Suprapubic skin (tissue), 3 donors: ENCODE measurements around the gene CFAP410.
"Not testable (repeated sequence)": the region's sequence is repeated elsewhere in the genome, so short reads cannot be mapped to it uniquely, and the experiment has no call there.

ENCODE experiments used
- POLR2AphosphoS5 ChIP-seq, 3 donors: sonication (generic); formaldehyde crosslinking; IDR thresholded peaks; one replicate each; pipeline ENCODE4 v1.6.1; 2017; ENCODE audit warnings: antibody characterized with exemption in 3 of 3
- TF ChIP-seq, protein P1 (sequence below), 2 donors: fragments of 200-600 bp in 1 of 2; fragments of 450-650 bp in 1 of 2; sonication (generic) in 1 of 2; IDR thresholded peaks; one replicate each; pipeline ENCODE4 v1.5.1; 2016 to 2019; ENCODE audit warnings: antibody characterized with exemption in 2 of 2, mild to moderate bottlenecking in 1 of 2, moderate library complexity in 1 of 2

DNA sequence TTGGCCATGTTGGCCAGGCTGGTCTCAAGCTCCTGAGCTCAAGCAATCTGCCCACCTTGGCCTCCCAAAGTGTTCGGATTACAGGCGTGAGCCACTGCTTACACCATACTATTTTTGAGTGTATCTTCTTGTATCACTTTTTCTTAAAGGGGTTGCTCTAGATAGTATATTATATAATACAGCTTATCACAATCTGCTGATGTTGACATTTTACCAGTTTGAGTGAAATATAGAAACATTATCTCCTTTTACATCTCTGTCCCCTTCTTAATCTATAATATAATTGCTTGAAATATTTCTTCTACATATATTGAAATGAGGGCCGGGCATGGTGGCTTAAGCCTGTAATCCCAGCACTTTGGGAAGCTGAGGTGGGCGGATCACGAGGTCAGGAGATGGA is 22.7 kb upstream of the CFAP410 start:
- TF ChIP-seq POLR2AphosphoS5 (IDR thresholded peaks at IDR 0.05) = not testable (repeated sequence)
- TF ChIP-seq, protein P1, sequence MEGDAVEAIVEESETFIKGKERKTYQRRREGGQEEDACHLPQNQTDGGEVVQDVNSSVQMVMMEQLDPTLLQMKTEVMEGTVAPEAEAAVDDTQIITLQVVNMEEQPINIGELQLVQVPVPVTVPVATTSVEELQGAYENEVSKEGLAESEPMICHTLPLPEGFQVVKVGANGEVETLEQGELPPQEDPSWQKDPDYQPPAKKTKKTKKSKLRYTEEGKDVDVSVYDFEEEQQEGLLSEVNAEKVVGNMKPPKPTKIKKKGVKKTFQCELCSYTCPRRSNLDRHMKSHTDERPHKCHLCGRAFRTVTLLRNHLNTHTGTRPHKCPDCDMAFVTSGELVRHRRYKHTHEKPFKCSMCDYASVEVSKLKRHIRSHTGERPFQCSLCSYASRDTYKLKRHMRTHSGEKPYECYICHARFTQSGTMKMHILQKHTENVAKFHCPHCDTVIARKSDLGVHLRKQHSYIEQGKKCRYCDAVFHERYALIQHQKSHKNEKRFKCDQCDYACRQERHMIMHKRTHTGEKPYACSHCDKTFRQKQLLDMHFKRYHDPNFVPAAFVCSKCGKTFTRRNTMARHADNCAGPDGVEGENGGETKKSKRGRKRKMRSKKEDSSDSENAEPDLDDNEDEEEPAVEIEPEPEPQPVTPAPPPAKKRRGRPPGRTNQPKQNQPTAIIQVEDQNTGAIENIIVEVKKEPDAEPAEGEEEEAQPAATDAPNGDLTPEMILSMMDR (IDR thresholded peaks at IDR 0.05) = not testable (repeated sequence)
